KOPT-K1 (cell line): ENCODE measurements around the gene TEX52.

Experiments used
- H3K27ac ChIP-seq: fragments of 200-600 bp; sonication (generic); 2 replicates; pipeline ENCODE4 v1.5.1; 2016; ENCODE audit warnings: antibody characterized with exemption, mild to moderate bottlenecking, low read depth, low read length; ENCODE audit not compliant: poor library complexity, severe bottlenecking
- H3K36me3 ChIP-seq: fragments of 200-600 bp; sonication (generic); 2 replicates; pipeline ENCODE4 v1.5.1; 2017; ENCODE audit warnings: antibody characterized with exemption, mild to moderate bottlenecking, low read length, moderate library complexity; ENCODE audit not compliant: insufficient read depth
- H3K9me3 ChIP-seq: fragments of 200-600 bp; sonication (generic); 2 replicates; pipeline ENCODE4 v1.5.1; 2017; ENCODE audit warnings: antibody characterized with exemption, low read length, mild to moderate bottlenecking; ENCODE audit not compliant: insufficient read depth, poor library complexity, severe bottlenecking

TEX52 gene

GRCh38 chr12:2801044-2801783, 55.6 kb downstream of the TEX52 start:
- Histone ChIP-seq H3K27ac (no peak overlapping the region), H3K36me3 (peaks cover 100% of the 10 kb centered on the region), H3K9me3 (no peaks in the 10 kb centered on the region)

GRCh38 chr12:2800046-2800570, 56.7 kb downstream of the TEX52 start:
- Histone ChIP-seq H3K36me3 (peaks cover 92% of the 10 kb centered on the region), H3K9me3 (no peaks in the 10 kb centered on the region), H3K27ac (no peak overlapping the region)
